HL-60/S4 treated with phorbol 12-myristate 13-acetate at 8.2 ng/mL for 4 days and 3 days (cell line): ENCODE data around the gene BSG.
"Not testable (repeated sequence)": the region's sequence is repeated elsewhere in the genome, so short reads cannot be mapped to it uniquely, and the experiment has no call there.

Source experiments
- in situ Hi-C: fragments of 300-500 bp; cut with MboI; formaldehyde crosslinking; loops from 2 replicates; pipeline ENCODE4 v1.15.0; 2022; ENCODE audit warnings: low sequenced_read_pairs

The BSG gene

DNA sequence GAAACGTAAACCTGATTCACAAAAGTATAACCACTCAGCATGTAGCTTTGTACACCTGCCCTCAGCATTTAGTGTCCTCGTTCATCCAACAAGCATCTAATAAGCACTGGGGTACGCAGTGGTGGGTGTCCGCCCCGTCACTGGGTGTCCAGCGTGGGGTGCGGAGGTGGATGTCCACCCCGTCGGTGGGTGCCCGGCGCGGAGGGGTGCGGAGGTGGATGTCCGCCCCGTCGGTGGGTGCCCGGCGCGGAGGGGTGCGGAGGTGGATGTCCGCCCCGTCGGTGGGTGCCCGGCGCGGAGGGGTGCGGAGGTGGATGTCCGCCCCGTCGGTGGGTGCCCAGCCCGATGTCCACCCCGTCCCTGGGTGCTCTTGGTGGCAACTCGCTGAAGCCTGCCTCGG, 12.8 kb downstream of the BSG start:
- in situ Hi-C loops, result not testable (repeated sequence)

DNA sequence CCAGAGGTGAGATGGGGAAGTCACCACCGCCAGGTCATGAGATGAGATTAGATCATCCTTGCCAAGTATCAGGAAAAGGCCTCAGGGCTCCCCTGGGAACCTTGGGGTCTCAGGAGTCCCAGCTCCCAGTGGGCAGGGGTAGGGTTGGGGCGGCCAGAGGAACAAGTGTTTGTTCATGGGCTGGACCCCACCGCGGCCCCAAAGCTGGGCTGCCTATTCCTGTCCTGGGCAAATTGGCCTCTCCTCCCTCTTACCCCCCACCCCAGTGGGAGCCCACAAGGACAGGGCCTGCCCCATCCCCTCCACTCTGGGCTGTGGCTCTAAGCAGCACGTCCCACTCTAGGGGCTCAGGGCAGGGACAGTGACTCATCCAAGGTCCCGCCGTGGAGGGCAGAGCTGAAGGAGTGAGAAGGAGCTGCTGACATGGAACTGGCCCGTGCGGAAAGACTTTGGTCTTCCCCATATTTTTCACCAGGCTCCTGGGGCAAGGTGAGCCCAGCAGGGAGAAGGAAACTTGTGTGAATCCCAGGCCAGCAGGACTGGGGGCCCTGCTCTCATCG, 13.2 kb downstream of the BSG start:
- in situ Hi-C loops, result no loop called here

DNA sequence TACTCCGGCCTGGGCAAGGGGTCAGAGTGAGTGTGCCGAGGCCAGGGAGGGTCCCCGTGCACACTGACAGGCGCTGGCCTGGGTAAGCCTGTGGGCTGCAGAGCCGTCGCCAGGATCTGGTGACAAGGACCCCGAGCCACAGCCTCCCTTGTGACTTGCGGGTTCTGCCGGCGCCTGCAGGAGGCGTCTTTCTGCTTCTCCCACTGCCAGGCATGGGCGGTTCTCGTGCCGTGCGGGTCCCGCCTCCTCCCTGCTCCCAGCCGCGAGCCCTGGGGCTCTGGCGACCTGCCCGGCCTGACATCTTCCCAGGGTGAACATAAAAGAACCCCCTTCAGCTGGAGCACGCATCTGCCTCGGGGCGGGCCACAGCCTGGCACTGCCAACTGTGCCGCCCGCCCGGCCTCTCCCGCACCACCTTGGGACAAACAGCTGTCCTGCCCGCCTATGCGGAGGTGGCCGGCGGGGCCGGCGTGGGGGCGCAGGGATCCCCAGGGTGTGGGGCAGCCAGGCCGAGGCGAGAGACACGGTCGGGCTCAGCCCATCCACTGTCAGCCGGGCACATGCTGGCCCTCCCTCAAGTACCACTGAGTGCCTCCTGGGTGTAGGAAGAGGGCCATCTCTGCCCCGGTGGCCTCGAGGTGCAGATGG, 15.8 kb downstream of the BSG start:
- in situ Hi-C loops, result no loop called here

DNA sequence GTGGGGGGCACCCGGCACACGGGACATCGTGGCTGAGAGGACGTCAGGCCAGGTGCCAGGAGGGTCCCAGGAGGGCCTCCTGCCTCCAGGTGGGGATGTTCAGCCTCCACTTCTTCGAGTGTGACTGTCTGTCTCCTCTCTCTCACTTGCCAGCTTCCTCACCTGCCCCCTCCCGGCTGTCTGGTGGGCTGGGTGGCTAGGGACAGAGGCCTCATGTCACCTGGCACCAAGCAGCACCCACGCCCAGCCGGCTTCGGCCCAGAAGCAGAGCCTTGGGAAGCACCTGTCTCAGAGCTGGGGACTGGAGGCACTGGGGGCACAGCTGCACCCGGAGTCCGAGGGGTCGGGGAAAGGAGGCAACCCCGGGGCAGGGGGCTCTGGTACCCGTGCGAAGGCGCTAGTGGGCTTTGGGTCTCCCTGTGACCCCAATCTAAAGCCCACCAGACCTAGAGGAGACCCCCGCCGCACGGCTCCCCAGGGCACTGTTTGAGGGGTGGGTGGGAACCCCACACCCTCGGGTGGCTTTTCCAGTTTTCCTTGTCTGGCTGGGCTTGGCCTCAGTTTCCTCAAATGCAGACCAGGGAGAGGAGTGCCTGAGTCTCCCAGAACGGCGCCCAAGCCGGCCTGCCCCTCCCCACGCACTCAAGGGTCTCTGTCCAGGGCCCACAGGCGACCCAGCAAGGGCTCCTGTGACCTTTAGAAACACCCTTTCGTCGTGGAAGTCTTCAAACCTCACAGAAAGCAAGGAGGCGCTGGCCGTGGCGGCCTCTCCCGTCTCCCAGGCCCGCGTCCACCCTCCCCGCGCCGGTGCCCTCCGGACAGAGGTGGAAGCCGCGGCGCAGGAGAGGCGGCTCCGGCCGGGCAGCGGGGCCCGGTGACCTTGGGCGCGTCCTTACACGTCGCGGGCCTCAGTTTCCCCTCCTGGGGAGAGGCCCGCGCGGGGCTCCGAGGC, 16.6 kb downstream of the BSG start:
- in situ Hi-C loops, result no loop called here

DNA sequence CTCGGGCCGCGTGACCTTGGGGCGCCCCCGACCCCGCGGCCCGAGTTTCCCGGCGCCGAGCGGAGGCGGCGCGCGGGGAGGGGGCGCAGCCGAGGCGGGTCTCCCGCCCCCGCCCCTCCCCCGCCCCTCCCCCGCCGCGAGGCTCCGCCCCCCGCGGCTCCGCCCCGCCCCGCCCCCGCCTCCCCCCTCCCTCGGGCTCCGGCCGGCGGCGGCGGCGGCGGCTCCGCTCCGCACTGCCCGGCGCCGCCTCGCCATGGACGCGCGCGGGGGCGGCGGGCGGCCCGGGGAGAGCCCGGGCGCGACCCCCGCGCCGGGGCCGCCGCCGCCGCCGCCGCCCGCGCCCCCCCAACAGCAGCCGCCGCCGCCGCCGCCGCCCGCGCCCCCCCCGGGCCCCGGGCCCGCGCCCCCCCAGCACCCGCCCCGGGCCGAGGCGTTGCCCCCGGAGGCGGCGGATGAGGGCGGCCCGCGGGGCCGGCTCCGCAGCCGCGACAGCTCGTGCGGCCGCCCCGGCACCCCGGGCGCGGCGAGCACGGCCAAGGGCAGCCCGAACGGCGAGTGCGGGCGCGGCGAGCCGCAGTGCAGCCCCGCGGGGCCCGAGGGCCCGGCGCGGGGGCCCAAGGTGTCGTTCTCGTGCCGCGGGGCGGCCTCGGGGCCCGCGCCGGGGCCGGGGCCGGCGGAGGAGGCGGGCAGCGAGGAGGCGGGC, 17.4 kb downstream of the BSG start, which contains the start of gene HCN2:
Gene HCN2, plus strand, starts transcription at position 189 of the 703 bp plus-strand sequence. Its CDS starts 65 bp downstream, at position 254.
- in situ Hi-C loops, result no loop called here

DNA sequence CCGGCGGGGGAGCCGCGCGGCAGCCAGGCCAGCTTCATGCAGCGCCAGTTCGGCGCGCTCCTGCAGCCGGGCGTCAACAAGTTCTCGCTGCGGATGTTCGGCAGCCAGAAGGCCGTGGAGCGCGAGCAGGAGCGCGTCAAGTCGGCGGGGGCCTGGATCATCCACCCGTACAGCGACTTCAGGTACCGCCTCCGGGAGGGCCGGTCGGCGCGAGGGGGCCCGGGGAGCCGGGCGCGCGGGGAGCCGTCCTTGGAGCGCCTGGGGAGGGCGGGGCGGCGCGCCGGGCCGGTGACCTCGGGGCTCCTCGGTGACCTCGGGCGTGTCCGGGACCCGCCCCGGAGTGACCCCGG, 18.0 kb downstream of the BSG start:
- in situ Hi-C loops, result no loop called here

DNA sequence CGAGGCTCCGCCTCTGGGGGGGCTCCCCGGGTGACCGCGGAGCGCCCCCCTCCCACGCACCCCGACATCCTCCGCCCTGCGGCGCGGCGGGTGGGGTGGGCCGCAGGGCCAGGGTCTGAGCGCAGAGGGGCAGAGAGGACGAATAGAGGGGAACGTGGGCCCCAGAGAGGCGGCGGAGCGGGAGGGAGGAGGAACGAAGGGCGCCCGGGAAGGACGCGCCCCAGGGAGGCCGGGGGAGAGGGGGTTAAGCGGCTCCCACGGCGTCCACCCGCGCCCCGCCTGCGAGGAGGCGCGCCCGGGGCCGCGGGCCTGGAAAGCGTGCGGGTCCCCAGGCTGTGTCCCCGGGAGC, 18.3 kb downstream of the BSG start:
- in situ Hi-C loops, result no loop called here

DNA sequence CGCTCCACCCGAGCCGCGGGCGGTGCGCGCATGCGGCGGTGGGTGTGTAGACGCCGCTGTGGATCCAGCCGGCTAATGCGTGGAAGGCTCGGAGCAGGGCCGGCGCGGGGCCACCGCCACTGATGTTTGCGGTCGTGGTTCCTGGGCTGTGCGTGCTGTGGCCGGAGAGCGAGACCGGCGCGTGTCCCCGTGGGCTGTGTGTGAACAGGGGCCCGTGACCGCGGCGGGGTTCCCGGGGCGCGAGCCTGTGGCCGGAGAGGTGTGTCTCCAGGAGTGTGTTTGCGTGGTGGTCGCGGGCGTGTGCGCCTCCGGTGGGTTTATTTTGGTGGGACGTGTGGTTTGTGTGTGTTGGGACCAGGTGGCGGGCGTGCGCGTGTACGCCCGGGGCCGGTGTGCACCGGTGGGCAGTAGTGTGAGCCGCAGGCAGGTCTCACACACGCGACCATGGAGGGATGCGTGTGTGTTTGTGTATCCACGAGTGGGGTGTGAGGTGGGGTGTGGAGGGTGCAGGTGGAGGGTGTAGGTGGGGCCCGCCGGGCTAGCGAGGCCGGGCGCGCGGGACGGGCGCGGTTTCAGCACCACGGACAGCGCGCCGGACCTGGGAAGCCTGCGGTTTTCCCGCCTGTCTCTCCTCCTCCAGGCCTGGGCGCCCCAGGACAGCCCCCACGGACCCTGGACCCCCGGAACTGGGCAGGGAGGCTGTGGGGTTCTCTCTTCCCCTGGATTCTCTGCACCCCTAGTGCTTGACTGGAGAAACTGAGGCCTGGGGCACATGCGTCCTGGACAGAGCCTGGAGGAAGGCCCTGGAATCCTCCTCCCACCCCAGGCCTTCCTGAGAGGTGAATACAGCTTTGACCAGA, 18.9 kb downstream of the BSG start:
- in situ Hi-C loops, result no loop called here

DNA sequence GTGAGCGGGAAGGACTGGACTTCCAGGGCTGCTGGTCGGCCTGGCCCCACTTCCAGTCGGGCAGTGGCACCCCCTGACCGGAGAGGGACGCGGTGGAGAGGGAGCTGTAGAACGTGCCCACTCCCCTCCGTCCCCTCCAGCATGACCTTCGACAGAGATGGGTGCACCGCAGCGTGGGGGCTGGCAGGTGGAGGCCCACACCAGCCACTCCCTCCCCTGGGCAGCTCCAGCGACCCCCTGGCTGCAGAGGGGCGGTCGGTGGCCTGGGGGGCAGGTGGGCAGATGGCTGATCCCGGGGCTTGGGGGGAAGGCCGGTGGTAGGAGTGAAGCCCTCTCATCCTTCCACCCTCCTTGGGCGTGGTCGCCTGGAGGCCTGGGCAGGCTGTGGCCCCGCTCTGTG, 19.7 kb downstream of the BSG start:
- in situ Hi-C loops, result no loop called here

DNA sequence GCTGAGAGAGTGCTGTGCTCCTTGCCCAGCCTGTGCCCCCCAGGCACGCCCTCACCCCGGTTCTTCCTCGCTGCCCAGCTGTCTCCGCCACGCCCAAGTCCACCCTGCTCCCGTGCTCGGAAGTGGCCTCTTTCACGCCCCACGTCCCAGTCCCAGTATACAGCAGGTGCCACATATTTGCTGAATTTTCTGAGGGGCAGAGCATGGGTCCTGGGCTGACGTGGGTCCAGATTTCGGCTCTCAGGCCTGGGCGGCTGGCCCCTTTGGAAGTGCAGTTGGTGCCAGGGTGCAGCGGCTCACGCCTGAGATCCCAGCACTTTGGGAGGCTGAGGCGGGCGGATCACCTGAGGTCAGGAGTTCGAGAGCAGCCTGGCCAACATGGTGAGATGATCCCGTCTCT, 20.7 kb downstream of the BSG start:
- in situ Hi-C loops, result no loop called here

DNA sequence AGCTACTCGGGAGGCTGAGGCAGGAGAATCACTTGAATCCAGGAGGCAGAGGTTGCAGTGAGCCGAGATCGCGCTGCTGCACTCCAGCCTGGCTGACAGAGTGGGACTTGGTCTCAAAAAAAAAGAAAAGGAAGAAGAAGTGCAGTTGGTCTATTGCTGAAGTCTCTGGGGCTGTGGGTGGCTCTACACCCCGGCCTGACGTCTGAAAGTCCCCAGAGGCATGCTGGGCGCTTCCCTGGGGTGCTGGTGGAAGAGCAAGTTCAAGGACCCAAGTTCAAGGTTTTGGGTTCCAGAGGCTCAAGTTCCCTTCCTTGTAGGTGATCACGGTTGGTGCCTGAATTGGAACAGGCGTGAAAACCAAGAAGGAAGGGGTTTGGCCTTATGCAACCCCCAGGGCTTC, 21.1 kb downstream of the BSG start:
- in situ Hi-C loops, result no loop called here

DNA sequence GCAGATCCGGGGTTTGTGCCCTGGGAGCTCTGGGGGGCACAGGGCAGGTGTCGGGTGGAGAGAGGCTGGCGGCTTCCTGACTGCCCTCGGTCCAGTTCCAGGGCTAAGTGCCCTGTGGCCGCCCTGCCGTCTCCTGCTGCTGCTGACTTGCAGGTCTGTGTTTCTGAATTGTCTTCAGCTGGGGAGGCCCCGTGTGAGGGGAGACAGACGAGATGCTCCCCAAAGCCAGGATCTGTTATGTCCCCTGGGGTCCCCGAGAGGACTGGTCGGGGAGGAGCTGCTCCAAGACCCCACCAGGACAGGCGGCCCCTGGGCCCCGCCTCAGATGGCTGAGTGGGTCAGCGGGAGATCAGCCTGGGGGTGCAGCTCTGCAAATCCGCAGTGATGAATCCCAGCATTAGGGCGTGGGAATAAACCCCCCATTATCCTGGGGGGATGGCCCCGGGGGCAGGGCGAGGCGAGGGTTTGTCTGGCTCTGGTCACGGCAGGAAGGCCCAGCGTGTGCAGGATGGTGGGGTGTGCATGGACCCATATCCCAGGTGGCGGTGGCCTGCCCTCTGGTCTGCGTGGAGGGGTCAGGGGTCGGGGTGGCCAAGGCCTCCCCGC, 22.0 kb downstream of the BSG start:
- in situ Hi-C loops, result no loop called here

DNA sequence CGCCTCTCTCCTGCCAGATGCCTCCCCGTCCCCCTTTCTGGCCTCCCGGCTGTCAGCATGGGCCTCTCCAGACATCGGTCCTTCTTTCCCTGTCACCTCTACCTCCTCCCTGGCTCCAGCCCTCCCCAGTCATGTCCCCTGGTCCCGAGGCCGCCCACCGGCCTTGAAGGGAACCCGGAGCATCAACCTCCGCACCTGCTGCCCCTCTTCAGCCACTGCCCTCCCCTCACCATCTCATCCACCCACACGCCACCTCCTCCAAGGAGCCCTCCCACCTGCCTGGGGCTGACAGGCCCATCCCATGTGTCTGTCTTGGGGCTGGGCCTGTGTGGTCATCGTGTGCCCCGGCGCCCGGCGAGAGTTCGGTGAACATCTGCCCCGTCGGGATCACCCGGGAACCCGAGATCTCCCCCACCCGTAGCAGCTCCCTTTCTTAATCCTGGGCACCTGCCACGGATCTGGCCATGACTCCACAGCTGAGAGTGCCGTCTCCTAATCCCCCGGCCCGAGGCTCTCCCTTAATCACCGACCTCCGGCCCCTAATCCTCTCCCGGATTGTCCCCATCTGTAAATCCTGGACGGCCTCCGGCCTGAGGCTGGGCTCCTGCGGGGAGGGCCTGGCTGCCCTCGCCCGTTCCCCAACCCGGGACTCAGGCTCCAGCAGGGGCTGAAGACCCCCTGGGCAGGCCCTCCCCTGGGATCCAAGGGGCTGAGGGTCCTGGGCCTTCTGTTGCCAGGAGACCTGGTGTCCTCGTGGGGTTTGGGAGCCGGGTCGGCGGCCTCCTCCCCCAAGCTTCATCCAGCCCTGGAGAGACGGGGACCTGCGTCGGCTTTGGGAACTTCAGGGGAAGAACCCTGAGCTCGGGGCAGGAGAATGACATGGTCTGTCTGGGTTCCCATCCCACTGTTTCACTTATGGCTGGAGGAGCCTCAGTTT, 23.2 kb downstream of the BSG start:
- in situ Hi-C loops, result no loop called here

DNA sequence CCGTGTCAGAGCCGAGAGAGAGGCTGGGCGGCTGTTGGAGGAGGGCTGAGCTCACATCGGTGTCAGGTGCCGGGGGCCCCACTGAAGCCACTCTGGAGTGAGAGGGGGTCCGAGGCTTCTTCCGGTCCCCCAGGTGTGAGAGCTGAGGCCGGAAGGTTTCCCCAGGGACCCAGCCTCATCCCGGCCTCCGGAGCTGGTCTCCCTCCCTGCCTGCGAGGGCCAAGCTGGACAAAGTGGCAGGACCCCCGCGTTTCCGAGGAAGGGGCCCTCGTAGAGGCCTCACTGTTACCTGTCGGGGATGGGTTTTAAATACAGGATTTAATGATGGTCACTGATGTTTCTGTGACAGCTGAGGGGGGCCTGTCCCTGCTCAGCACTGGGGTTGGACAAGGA, 23.9 kb downstream of the BSG start:
- in situ Hi-C loops, result no loop called here

DNA sequence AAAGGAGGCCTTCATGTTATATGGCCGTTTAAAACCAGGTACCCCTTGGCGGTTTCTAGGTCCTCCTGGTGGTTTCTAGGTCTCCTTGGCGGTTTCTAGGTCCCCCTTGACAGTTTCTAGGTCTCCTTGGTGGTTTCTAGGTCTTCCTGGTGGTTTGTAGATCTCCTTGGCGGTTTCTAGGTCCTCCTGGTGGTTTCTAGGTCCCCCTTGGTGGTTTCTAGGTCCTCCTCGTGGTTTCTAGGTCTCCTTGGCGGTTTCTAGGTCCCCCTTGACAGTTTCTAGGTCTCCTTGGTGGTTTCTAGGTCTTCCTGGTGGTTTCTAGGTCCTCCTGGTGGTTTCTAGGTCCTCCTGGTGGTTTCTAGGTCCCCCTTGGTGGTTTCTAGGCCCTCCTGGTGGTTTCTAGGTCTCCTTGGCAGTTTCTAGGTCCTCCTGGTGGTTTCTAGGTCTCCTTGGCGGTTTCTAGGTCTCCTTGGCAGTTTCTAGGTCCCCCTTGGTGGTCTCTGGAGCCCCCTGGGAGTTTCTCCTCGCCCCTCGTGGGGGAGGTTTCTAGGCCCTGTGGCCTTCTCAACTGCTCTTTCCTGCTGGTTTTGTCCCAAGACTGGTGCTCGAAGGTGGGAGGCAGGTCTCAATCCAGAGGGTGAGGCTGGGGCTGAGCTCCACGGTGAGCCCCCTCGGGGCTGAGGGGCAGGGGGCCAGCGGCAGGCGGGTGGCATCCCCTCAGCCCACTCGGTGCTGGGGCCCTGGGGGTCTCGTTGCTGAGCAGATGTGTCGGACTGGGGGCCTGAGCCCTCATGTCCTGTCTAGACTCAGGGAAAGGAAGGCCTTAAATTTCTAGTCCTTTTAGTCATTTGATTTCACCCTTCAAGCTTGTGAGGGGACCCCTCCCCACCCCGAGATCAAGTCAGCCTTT, 25.3 kb downstream of the BSG start:
- in situ Hi-C loops, result no loop called here

DNA sequence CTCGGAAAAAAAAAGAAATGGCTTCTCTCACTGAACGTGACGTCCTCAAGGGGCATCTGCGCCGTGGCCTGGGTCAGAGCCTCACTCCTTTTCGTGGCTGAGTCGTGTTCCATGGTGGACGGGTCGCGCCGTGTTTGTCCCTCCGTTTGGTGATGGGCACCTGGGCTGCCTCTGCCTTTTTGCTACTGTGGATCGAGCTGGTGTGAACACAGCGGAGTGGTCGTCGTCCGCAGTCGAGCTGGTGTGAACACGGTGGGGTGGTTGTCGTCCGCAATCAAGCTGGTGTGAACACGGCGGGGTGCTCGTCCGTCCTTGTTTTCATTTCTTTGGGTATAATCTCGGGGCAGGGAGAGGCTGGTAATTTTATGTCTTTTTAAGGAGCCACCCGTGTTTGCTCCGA, 28.9 kb downstream of the BSG start:
- in situ Hi-C loops, result no loop called here

DNA sequence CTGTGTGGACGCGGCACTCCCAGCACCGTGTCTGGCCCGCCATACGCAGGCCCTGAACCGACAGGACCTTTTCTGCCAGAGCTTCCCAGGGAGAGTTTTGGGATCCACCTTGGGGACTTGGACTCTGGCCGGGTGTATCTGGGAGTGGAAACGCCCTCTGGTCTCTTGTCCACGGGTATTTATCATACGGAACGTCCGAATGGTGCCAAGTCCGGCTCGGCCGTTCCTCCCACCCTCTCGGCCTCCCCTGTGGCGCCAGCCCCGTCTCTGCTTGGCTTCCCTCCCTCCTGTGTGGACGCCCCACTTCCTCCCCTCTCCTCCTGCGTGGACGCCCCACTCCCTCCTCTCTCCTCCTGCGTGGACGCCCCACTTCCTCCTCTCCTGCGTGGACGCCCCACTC, 29.4 kb downstream of the BSG start:
- in situ Hi-C loops, result no loop called here
